Fibroblast of skin of left biceps (primary cell): ENCODE results near the gene MAP2K5.

ENCODE experiments used
- DNase-seq, 2 experiments: peaks; one replicate each; pipeline ENCODE4 v3.0.0-alpha.2; 2013; ENCODE audit warnings: low read depth in 2 of 2

Gene MAP2K5

DNA sequence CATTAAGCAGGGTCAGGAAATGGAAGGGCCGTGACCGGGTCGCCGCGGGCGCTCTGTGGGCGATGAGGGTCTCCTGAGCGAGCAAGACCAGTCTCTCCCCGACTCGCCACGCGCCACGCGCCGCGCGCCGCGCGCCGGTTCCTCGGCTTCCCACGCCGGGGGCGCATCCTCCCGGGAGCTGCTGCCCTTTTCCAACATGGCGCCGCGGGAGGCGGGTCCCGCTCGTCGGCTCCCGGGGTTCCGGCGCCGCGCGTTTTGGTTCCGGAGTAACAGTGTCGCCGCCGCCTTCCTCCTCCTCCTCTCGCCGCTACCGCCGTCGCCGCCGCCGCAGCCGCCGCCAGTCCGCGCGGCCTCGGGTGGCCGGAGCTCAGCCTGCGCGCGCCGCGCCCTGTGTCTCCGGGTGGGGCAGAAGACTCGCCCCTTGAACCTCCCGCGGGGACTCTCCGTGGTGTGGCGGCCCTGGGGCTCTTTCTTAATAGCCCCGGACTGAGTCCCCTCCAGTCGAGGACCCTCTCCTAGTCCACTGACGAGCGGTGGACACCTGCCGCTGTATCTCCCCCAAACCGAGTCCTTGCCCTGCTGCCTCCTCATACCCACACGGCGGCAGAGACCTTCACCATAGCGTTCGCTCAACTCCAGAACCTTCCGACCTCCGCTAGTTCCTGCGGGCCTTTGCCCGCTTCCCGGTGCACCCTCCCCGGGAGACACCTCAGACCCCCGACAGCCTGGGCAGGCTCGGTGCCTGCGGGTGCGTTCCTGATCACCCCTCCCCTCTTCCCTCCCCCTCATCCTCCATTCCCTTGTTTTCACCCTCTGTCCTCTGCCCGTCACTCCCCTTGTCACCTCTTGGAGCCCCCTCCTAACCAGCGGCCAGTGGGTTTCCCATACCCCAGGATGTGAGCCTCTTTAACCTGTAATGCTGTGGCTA, at the start of gene MAP2K5:
Gene MAP2K5 (plus strand): TSS at position 284 of the 928 bp plus-strand sequence. CDS start 633 bp downstream, at position 917.
- peak in 1 of 2 experiments; percentile 20 for DNase-seq

DNA sequence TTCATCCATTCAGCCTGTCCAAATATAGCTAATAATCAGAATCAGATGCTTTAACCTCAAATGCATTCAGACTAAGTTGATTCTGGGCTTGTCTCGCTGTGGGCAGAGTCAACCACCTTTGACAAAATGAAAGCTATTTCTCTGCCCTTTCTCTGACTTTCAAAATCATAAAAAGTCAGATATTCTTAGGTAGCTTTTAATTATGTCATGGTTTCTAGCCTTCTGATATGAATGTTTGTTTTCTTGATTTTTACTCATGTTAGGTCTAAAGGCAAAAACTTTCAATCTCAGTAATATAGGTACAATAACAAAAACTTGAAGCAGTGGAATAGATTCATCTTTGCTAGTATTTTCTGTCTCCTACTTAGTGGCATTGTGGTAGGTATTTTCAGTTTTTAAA, 46.9 kb upstream of the MAP2K5 start:
- no peak for DNase-seq

DNA sequence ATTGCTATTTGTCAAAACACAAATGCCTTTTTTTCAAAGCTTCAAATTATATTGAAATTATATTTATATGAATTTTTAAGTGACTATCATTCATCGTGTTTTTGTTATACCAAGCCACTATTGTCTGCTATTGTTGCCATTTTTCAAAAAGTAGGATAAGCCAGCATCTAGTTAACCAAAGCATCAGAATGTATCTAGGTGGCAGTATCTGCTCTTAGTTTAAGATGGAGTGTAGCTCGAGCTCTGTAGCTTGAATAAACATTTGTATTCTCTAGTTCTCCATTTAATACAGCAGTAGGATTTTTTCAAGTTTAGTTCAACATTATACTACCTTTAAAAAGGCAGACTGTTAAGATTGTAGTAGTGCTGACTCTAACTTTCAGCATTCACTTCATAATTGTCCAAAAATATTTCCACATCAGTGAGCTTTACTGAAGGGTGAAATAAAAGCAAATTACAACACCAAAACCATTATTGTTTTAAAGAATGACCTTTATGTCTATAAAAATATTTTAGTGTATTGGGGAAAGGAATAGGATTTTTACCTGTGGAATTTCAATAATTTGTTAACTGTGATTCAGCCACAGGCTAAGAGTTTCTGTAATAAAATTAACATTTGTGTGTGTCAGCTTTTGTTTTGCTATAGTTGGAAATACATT, 41.2 kb upstream of the MAP2K5 start:
- no peak for DNase-seq

DNA sequence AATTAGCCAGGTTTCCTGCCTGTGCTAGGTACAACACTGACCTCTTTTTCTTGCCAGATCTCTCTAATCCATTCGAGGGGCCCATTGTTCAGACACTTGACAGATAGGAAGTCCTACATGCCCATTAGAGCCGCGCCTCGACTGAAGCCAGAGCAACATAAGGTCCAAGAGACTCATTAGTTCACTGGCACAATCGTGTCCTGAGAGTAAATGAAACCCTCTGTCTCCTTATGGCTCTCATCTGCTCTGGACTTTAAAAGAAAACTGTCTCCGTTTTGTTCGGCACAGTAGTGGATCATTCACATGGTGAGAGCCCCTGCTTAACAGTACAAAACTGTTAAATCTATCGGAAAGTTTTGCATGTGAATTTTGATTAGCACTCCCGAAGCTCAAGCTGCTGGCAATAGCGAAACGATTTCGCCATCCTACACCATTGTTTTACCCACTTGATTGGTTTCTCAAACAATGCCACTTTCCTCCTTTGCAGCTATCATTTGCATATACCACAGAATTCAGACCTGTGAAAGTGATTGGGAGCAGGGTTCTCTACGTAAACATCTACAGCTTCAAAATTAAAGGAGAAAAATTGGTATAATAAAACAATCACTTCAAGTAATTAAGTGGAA, 40.6 kb upstream of the MAP2K5 start:
- DNase-seq: no peak

DNA sequence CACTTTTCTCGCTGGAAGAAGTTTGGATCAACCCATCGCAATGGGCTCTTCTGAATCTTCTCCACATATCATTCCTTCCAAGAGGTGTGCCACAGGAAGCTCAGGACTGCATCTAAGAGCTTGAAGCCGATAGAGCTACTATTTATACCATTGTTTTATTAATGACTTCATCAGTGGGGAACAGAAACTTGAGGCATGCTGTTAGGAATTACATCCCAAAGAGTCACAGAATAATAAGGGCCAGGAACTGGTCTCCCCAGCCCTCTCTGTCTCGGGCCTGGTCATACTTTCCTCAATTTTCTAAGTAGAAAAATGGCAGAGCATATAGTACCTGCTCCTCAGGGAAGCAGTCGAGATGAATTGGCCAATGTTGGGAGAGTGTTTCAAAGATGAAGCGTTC, 38.4 kb upstream of the MAP2K5 start:
- DNase-seq: no peak

DNA sequence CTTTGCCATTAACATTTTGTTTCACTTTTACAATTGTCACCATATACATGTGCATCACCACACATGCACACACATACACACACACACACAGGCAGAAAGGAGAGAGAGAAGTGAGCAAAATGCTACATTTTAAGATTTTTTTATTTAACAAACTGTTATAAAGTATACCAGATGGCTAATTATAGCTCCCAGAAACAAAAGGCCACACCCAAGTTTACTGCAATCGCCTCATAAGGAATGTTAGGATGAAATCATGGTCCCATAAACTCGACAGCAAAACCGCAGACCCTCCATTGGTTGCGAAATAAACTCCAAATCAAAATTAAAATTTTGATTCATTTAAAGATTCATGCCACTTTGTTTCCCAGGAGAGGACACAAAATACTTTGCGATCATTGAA, 37.7 kb upstream of the MAP2K5 start:
- no peak for DNase-seq

DNA sequence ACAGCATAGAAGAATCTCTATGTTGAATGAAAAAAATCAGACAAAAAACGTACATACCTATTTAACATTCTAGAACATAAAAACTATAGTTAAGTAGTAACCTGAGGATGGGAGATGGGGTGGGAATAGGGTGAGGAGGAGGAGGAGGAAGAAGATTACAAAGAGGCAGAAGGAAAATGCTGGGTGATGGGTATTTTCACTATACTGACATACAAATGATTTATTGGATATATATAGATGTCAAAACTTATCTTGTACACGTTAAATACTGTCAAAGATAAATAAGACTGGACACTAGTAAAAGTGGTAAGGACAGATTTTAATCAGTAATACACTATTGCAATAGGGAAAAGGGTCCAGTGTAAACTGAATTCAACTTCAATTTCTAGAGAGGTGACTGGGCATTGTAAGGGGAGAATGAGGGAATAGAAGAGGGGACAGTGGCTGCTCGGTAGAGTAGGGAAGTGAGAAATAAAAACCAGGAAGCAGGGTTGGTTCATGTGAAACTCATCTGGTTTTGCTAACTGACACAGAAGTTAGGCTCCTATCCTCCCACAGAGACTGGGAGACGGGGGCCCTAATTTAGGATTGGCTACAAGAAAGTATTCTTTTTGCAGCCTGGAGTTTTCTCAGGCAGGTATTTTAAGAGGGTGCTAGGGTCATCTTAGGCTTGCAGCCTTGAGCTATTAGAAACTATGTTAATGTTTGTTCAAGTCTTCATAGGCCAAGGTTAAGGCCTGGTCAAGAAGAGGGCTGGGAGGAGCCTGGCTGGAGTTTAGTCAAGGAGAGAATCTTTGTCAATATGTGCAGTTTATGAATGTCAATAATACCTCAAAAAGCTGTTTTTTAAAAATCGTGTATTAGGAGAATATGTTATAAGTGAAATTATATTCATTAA, 36.6 kb upstream of the MAP2K5 start:
- DNase-seq: no peak

DNA sequence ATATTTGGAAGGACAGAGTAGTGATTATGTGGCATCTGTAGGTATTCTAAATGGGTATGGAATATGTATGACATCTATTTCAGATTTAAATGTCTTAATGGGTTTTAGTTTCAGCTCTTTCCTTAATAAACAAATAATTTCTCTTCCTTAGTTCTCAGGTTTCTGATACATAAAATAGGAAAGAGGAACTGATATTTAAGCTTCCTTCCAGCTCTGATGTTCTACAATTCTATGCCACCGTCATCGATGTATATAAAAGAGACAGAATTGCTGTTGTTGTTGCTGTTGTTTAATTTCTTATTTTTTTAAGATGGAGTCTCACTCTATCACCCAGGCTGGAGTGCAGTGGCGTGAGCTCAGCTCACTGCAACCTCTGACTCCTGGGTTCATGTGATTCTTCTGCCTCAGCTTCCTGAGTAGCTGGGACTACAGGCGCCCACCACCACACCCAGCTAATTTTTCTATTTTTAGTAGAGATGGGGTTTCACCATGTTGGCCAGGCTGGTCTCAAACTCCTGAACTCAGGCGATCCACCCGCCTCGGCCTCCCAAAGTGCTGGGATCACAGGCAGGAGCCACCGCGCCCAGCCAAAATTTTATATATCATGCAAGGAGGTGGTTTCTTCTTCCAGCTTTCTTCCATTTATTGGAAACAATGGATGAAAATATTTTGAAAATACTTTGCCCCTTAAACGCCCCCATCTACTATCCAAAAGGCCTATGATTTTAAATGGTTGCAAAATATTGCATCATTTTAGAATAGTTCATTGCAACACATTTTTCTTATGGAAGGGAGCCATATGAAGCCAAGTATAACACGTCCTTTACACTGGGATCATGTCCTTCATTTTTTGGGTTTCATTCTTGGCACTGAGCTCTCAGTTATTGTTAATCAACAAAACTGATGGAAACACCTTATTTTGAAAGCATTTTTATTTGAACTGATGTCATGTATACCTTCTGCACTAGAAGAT, 35.4 kb upstream of the MAP2K5 start:
- DNase-seq: peak; percentile 68 to 76

DNA sequence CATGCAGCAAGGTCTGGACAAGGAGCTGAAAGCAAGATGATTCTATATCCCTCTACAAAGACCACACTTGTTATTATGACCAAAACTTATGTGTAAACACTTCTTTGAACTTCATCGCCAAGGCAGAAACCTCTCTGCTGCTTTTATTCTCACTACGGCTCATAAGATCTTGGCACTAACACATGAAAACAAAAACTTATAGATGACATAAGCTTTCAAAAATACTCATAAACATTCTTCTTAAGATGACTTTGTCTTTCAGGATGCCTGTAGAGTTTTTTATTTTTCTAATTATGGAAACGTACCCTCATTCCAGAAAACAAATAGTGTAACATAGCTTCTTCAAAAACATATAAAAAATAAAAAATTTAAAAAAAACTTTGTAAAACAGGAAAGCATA, 34.1 kb upstream of the MAP2K5 start:
- no peak for DNase-seq

DNA sequence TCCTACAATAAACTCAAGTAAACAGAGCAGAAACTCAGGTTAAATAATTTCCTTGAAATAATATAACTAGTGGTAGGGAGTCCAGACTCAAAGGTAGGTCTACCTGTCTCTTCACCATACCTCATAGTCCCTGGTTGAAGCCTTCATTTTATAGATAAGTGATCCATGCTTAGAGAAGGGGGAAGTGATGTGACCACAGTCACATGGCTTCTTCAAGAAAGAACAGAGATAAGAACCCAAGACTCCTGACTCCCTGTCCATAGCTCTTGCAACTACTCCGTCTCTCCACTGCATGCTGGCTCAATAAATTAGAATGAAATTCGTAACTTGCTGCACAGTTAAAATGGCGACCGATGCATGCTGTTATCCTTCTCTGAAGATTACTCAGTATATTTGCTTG, 32.6 kb upstream of the MAP2K5 start:
- no peak for DNase-seq

DNA sequence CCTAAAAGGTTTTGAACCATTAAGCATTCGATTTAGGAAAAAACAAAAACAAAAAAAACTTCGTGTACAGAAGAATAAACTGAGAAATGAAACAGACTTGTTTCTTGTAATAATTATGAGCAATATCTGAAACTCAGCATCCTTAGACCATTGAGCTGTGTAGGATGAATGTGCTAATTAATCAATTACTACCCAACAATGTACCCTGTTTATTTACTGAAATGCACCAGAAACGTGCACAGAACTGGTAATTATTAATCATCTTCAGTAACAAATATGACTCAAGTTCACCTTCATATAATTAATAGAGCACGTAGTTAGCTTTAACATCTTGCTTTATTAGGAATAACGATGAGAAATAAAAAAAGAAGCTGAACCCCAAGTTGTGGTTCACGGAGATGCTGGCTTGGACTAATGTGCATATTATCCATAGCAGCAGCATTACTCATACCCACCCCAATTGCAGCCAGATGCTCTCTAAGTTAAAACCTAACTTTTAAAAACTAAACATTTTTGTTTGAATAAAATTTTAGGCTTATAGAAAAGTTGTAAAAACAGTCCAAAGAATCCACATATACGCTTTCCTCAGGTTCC, 31.8 kb upstream of the MAP2K5 start:
- peak; percentile 74 to 75 for DNase-seq

DNA sequence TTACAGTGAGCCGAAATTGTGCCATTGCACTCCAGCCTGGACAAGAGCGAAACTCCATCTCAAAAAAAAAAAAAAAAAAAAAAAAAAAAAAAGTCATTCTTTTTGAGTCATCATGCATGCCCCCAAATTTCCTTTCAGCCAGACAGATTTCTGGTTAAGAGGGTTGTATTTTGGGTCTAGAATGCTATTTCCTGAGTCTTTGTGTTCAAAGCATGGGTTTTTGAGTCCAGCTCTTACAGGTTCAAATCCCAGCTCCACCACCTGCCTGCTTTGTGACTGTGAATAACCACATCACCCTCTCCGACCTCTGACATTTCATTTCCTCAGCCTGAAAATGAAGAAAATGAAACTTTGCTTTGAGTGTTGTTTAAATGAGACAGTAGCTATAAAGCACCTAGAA, 30.9 kb upstream of the MAP2K5 start:
- no peak for DNase-seq

DNA sequence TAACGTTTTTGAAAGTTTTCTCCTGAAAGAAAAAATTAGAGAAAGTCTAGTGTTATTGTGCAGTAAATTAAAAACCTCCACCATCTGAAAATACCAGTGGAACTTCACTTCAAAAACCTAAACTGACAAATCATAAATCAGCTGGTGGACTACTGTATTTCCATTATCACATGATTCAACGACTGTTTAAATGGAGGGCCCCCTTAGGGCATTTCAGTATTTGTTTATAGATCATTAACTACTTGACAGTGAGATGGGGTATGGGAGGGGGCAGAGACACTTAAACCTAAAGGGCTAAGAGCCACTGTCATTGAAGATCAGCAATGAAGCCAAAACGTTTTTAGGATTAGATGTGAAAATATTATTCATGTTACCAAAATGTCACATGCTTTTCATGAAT, 30.4 kb upstream of the MAP2K5 start:
- no peak for DNase-seq

DNA sequence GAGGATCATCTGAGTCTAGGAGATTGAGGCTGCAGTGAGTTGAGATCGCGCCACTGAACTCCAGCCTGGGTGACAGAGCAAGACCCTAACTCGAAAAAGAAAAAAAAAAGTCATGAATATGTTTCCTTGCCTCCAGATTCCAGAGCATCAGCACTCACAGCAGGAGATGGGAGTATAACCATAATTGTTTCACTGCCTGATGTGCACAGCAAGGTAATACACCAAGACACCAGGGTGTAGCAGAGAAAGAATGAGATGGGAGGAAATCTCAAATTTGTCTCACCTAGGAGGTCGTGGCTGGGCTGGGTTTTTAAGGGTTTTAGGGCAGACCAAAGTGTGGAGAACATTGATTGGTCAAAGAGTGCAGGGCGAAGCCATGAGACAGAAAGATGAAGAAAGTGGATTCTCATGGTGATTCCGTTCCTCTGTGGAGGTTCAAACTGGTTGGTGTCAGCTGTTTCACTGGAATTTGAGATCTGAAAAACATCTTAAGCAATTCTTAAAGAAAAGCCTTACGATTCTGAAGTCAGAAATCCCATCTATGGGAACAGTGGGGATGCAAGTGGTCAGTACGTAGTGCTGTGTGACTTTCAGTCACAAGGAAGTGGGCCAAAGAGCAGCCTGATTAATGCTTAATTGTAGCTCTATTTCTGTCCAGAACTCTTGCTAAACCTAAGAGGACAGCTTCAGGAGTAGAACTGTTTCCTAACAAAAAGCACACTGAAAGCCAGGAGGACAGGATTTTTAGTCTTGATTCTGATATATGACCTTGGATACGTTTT, 29.4 kb upstream of the MAP2K5 start:
- DNase-seq: no peak

DNA sequence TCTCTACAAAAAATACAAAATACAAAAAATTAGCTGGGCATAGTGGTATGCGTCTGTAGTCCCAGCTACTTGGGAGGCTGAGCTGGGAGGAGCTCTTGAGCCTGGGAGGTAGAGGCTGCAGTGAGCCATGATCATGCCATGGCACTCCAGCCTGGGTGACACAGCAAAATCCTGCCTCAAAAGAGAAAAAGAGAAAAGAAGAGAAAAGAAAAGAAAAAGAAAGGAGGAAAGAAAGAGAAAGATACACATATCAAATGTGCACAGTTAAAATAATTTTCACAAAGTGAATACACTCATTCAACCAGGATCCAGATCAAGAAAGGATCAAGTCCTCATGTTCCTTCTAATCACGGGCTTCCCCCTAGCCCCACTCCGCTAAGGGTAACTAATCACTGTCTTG, 27.4 kb upstream of the MAP2K5 start:
- DNase-seq: no peak

DNA sequence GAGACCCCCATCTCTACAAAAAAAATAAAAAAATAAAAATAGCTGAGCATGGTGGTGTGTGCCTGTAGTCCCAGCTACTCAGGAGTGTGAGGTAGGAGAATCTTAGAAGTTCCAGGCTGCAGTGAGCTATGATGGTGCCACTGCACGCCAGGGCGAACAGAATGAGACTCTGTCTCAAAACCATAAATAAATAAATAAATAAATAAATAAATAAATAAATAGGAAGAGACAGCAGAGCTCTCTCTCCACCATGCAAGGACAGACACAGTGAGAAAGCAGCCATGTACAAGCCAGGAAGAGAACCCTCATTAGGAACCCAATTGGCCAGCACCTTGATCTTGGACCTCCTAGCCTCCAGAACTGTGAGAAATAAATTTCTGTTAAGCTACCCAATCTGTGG, 26.9 kb upstream of the MAP2K5 start:
- no peak for DNase-seq

DNA sequence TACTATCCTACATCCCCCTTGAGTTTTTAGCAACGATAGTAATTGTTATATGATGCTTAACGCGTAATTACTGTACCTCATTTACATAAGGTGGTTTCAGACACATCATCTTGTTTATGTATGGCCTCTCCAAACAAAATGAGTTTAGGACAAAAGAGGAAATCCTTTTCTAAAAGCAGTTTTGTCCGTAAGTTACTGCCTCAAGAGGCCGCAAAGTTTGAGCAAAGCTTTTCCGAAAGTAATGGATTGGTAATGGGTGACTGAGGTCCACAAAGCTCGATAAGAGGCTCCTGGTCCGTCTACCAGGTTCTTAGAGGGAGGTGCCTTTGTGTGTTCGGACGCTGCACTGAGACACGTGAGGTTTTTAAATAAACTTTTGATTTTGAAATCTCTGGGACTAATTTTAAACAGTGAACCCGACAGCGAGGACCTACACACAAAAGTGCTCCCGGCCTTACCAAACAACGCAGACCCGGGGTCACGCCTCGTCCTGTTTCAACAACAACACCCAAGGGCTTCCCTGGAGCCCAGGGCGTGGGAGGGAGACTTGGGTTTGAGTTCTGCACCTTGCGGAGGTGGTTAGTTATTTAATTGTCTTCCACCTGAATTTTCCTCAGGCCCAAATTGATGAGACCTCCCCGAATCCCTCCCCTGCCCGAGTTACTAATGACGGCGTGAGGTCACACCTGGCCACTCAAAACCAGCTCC, 22.0 kb upstream of the MAP2K5 start:
- DNase-seq: no peak

DNA sequence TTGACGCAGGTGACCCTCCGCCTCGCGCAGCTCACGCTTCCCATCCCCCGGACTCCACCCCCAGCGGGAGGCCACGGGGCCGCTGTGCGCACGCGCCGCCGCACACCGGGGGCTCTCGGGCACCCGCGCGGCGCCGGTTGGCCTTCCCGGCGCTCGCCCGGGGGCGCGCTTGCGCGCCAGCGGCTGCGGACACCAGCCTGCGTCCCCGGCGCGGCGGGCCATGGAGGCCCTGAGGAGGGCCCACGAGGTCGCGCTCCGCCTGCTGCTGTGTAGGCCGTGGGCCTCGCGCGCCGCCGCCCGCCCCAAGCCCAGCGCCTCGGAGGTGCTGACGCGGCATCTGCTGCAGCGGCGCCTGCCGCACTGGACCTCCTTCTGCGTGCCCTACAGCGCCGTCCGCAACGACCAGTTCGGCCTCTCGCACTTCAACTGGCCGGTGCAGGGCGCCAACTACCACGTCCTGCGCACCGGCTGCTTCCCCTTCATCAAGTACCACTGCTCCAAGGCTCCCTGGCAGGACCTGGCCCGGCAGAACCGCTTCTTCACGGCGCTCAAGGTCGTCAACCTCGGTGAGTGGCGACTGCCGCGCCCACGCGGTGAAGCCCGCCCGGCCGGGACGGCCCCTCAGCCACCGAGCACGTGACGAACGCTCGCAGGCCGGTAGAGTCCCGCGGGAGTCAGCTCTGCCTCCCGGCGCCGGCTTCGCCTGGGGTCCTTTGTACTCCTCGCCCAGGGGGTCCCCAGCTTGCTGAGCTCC, 21.3 kb upstream of the MAP2K5 start, which contains the start of gene C15orf61:
Gene C15orf61 (plus strand): TSS at position 103 of the 754 bp plus-strand sequence. CDS start 118 bp downstream, at position 221.
- no peak for DNase-seq
